ENCODE data around the gene SMG9. TPM values are rescaled to one million over a fixed set of nuclear protein-coding genes. Genes with fewer than 3 reads are reported as not detected.

The SMG9 gene
- polyA plus RNA-seq, 1 of the 3 experiments (the other 2 are of a cell fraction): 24.3 TPM

GRCh38 chr19:43738780-43739211 is 16.0 kb downstream of the SMG9 start:
- POLR2A ChIA-PET: interaction anchor here (1.4 kb wide), 1 partner anchor 10 kb away, joined by 6 read pairs; no protein-coding TSS in a partner anchor
- DNase-seq: no peak

GRCh38 chr19:43735957-43736356 is 18.8 kb downstream of the SMG9 start:
- Histone ChIP-seq H3K27ac (ENCODE audit: low read depth in 2 of 2, low read length in 1 of 2) (no peak overlapping the region), H3F3A (replicated peaks; ENCODE audit: insufficient read depth) (peaks cover 3% of the 10 kb centered on the region), H3K27me3 (ENCODE audit: insufficient read depth) (no peaks in the 10 kb centered on the region), H3K4me1 (ENCODE audit: control insufficient read depth in 1 of 2, insufficient read depth in 2 of 2, low read depth in 1 of 2, low read length in 1 of 2) (peaks cover 0 to 20% of the 10 kb centered on the region in 2 experiments; a peak in 1 of 4 replicates), H3K9me3 (no peaks in the 10 kb centered on the region), H2AFZ (ENCODE audit: low read depth) (no peak overlapping the region), H3K9ac (no peak overlapping the region), H3K79me2 (ENCODE audit: insufficient read depth) (no peaks in the 10 kb centered on the region), H3K4me3 (ENCODE audit: low read depth in 2 of 2, low read length in 1 of 2) (no peak overlapping the region), H3K9me2 (no peaks in the 10 kb centered on the region), H4K20me1 (ENCODE audit: insufficient read depth) (no peaks in the 10 kb centered on the region), H3K4me2 (no peak overlapping the region), H3K36me3 (replicated peaks in 1 of 2; ENCODE audit: control insufficient read depth in 1 of 2, insufficient read depth in 2 of 2, low read length in 1 of 2) (peaks cover 55 to 85% of the 10 kb centered on the region in 2 experiments)
- CTCF ChIA-PET: interaction anchor here (0.9 to 4.4 kb wide), 4 partner anchors 10 to 141 kb away, joined by 3 to 27 read pairs (median 10); no protein-coding TSS in a partner anchor
- DNase-seq: no peak
- TF ChIP-seq PBX3 (IDR thresholded peaks at IDR 0.05): no peak
- TF ChIP-seq FOXM1 (IDR thresholded peaks at IDR 0.05; ENCODE audit: low read depth): no peak
- no peak for TF ChIP-seq RCOR1 (IDR thresholded peaks at IDR 0.05; ENCODE audit: low read length)
- TF ChIP-seq TEAD4 (IDR thresholded peaks at IDR 0.05; ENCODE audit: borderline replicate concordance, insufficient read depth): no peak
- no peak for TF ChIP-seq NRF1 (IDR thresholded peaks at IDR 0.05; ENCODE audit: low read depth, low read length)
- no peak for TF ChIP-seq YY1 (IDR thresholded peaks at IDR 0.05; ENCODE audit: low read depth)
- TF ChIP-seq RFX5 (IDR thresholded peaks at IDR 0.05; ENCODE audit: low read length): no peak
- no peak for TF ChIP-seq USF2 (IDR thresholded peaks at IDR 0.05; ENCODE audit: borderline replicate concordance, low read depth, low read length)
- TF ChIP-seq RAD21 (IDR thresholded peaks at IDR 0.05; ENCODE audit: low read length): no peak
- TF ChIP-seq USF1 (IDR thresholded peaks at IDR 0.05; ENCODE audit: borderline replicate concordance, low read depth): no peak
- no peak for TF ChIP-seq RXRA (IDR thresholded peaks at IDR 0.05; ENCODE audit: borderline replicate concordance, low read depth)
- TF ChIP-seq FOSL2 (IDR thresholded peaks at IDR 0.05; ENCODE audit: borderline replicate concordance, low read depth): no peak
- no peak for TF ChIP-seq REST (IDR thresholded peaks at IDR 0.05; ENCODE audit: low read depth, low read length)
- TF ChIP-seq MEF2A (IDR thresholded peaks at IDR 0.05; ENCODE audit: borderline replicate concordance, low read depth): no peak
- no peak for TF ChIP-seq POLR2AphosphoS5 (IDR thresholded peaks at IDR 0.05; ENCODE audit: low read depth, low read length)
- no peak for TF ChIP-seq FOXJ3 (CRISPR knock-in tag; IDR thresholded peaks at IDR 0.05)
- no peak for TF ChIP-seq MAX (IDR thresholded peaks at IDR 0.05; ENCODE audit: low read depth)
- no peak for TF ChIP-seq CHD2 (IDR thresholded peaks at IDR 0.05; ENCODE audit: low read length, partially characterized antibody)
- POLR2A ChIA-PET: no interaction called here

More at GRCh38 chr19:43738780-43739211, 16.0 kb downstream of the SMG9 start:
- no peaks in the 10 kb centered on the region for H4K20me1 ChIP-seq (ENCODE audit: insufficient read depth)
- H3K79me2 ChIP-seq (ENCODE audit: insufficient read depth): no peaks in the 10 kb centered on the region
- H3K4me2 ChIP-seq: no peak overlapping the region
- no peak overlapping the region for H3K27ac ChIP-seq (ENCODE audit: low read depth in 2 of 2, low read length in 1 of 2)
- H3K9me2 ChIP-seq: no peaks in the 10 kb centered on the region
- no peaks in the 10 kb centered on the region for H3K27me3 ChIP-seq (ENCODE audit: insufficient read depth)
- H3F3A ChIP-seq (replicated peaks; ENCODE audit: insufficient read depth): peaks cover 7% of the 10 kb centered on the region
- no peak overlapping the region for H3K4me3 ChIP-seq (ENCODE audit: low read depth in 2 of 2, low read length in 1 of 2)
- CTCF ChIA-PET: interaction anchor here (0.7 to 2.9 kb wide), 5 partner anchors 13 to 184 kb away, joined by 3 to 8 read pairs (median 3); no protein-coding TSS in a partner anchor
- H3K4me1 ChIP-seq (ENCODE audit: control insufficient read depth in 1 of 2, insufficient read depth in 2 of 2, low read depth in 1 of 2, low read length in 1 of 2): no peaks in the 10 kb centered on the region
- H2AFZ ChIP-seq (ENCODE audit: low read depth): no peak overlapping the region
- no peak overlapping the region for H3K9ac ChIP-seq
- TF ChIP-seq FOXM1 (IDR thresholded peaks at IDR 0.05; ENCODE audit: low read depth): no peak
- H3K36me3 ChIP-seq (replicated peaks in 1 of 2; ENCODE audit: control insufficient read depth in 1 of 2, insufficient read depth in 2 of 2, low read length in 1 of 2): peaks cover 66% of the 10 kb centered on the region in 2 experiments
- no peaks in the 10 kb centered on the region for H3K9me3 ChIP-seq
- 78% methylated on average over 5 of the region's 5 CpGs for WGBS (ENCODE audit: low lambda C conversion rate)

Data from SK-N-SH (cell line).